NCI-H1694 (cell line): ENCODE measurements around the gene ARHGEF33.
"Not testable (repeated sequence)": the region's sequence is repeated elsewhere in the genome, so short reads cannot be mapped to it uniquely, and the experiment has no call there.

Experiments used
- DNase-seq: peaks from one replicate; lab custom pipeline; 2025; lab: John Stamatoyannopoulos, UW

The ARHGEF33 gene

GRCh38 chr2:38911191-38911590 lies 21.5 kb downstream of the ARHGEF33 start:
- no peak for DNase-seq

- no peak for DNase-seq
Observed at GRCh38 chr2:38912619-38913018, 22.9 kb downstream of the ARHGEF33 start.

DNA sequence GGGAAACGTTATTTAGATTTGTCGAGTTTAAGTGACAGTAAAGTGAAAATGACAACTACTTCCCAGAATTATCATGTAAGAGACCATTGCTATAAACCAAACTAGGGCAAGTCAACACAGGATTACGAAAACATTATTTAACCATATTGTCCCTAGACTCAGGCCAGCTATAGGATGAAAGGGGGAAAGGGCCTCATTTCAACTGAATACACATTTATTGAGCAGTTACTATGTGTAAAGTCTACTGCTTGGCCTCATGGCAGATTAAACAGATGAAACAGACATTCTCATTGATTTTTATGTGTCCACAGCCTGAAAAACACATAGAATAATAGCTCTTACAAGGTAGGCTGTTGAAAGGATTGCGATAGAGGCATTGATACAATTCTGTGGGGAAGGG lies 32.7 kb downstream of the ARHGEF33 start:
- DNase-seq: no peak

- no peak for DNase-seq
Observed at GRCh38 chr2:38922902-38923301, 33.2 kb downstream of the ARHGEF33 start.

GRCh38 chr2:38925982-38926381 lies 36.3 kb downstream of the ARHGEF33 start:
- DNase-seq: no peak

- no peak for DNase-seq
Observed at GRCh38 chr2:38930600-38930999, 40.9 kb downstream of the ARHGEF33 start.

- no peak for DNase-seq
Observed at GRCh38 chr2:38932586-38932985, 42.9 kb downstream of the ARHGEF33 start.

DNA sequence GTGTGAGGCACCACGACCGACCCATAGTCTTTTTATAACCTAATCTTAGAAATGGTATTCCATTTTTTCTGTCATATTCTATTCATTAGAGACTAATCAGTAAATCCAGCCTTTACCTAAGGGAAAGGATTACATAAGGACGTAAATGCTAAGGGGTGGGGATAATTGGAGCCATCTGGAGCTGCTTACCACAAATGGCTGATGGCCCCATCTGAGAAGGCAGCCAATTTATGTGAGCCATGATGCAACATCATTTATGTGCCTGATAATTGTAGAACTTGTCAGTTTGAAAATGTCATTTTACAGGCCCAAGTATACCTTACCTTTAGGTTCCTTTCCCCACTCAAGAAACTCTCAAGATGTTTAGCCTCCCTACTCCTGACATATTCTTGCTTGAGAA lies 44.0 kb downstream of the ARHGEF33 start:
- DNase-seq: peak; percentile 65

GRCh38 chr2:38934742-38935141 lies 45.1 kb downstream of the ARHGEF33 start:
- DNase-seq: no peak

- DNase-seq: no peak
Observed at GRCh38 chr2:38935568-38936172, 46.0 kb downstream of the ARHGEF33 start.

- DNase-seq: not testable (repeated sequence)
Observed at GRCh38 chr2:38936516-38936915, 46.8 kb downstream of the ARHGEF33 start.

- no peak for DNase-seq
Observed at GRCh38 chr2:38937548-38937947, 47.9 kb downstream of the ARHGEF33 start.

DNA sequence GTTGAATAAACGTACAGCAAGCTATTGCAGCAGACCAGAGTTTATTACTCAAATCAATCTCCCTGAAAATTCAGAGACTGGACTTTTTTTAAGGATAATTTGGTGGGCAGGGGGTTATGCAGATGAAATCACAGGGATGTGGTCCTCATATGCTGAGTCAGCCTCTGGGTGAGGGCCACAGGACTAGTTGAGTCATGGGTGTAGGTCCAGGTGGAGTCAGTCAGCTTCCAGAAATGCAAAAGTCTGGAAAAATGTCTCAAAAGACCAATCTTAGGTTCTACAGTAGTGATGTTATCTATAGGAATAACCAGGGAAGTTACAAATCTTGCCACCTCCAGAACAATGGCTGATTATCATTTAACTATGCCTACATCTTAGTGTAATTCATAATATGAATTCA lies 51.1 kb downstream of the ARHGEF33 start:
- no peak for DNase-seq

GRCh38 chr2:38943784-38944183 lies 54.1 kb downstream of the ARHGEF33 start:
- no peak for DNase-seq

GRCh38 chr2:38945372-38945771 lies 55.7 kb downstream of the ARHGEF33 start:
- DNase-seq: no peak

DNA sequence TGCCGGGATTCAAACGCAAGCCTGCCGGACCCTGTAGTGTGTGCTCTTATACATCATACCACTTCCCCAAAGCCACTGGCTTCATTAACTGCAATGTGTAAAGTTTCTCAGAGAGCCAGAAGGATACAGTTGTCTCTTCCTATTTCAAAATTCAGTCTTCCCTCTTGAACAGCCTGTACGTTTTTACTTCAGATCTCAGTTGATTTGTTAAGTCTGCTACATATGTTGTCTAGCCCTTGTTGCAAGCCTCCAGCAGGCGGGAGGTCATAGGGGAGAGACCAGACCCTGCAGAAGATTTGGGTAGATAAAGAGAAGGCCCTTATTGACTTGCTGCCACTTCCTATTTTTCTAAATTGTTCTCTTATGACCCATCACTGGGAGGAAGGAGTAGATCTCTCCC lies 56.2 kb downstream of the ARHGEF33 start:
- no peak for DNase-seq

DNA sequence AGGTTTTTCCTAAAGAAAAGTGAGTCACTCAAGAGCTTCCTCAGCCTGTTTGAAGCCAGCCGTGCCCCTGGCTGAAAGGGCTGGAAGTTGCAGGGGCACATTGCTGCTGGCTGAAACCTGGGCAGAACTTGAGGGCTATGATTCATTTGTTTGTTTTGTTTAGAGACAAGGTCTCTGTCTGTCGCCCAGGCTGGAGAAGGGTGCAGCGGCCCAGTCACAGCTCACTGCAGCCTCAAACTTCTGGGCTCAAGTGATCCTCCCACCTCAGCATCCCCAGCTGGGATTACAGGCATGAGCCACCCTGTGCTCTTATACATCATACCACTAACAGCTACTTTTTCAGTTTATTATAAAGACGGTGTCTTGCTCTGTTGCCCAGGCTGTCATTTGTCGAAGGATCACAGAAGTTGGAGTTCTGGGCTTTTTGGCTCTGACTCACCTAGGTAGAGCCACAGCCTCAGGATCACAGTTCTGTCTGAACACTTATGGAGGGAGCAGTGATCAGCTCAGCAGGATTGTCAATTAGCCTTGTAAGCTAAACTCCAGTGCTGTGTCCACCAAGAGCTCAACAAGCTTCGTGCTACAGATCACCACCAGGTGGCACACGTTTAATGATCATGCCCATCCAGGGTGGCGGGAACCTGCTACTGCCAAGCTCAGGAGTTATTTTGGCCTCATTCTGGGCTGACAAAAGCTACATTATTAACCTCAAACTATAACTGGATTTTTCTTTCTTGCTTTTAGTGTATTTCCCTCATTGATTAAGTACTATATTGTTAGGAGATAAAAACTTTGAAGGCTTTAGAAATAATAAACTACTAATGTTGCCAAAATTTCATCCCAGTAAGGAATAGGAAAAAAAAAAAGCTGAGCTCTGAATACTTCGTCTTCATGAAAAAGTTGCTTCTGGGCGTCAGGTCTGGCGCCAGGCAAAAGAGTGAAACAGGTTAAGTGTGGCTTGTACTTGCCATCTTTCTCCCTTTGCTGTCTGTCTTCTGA lies 57.9 kb downstream of the ARHGEF33 start:
- DNase-seq: peak; percentile 86

DNA sequence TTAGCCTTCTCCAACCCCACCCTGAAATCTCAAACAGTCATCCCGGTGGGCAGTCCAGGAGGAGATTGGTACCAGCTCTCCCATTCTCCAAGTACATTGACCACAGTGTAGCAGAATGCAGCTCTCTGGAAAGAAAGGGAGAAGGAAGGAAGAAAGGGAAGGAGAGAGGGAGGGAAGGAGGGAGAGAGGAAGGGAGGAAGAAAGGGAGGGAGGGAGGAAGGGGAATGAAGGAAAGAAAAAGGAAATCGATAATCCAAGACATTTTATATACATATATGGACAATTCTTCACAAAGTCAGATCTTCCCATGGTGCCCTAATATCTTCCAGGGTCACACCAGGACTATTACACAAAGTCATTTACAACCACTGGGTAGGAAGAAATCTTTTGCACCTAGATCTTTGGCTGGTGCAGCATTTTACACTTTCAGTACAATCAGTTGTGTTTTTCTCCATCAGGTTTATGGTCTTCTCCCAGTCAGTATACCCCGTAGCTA lies 58.8 kb downstream of the ARHGEF33 start:
- no peak for DNase-seq

GRCh38 chr2:38948995-38949394 lies 59.3 kb downstream of the ARHGEF33 start:
- no peak for DNase-seq

- no peak for DNase-seq
Observed at GRCh38 chr2:38951766-38952165, 62.1 kb downstream of the ARHGEF33 start.

GRCh38 chr2:38957972-38958371 lies 68.3 kb downstream of the ARHGEF33 start:
- DNase-seq: no peak

GRCh38 chr2:38959466-38959865 lies 69.8 kb downstream of the ARHGEF33 start:
- DNase-seq: no peak

DNA sequence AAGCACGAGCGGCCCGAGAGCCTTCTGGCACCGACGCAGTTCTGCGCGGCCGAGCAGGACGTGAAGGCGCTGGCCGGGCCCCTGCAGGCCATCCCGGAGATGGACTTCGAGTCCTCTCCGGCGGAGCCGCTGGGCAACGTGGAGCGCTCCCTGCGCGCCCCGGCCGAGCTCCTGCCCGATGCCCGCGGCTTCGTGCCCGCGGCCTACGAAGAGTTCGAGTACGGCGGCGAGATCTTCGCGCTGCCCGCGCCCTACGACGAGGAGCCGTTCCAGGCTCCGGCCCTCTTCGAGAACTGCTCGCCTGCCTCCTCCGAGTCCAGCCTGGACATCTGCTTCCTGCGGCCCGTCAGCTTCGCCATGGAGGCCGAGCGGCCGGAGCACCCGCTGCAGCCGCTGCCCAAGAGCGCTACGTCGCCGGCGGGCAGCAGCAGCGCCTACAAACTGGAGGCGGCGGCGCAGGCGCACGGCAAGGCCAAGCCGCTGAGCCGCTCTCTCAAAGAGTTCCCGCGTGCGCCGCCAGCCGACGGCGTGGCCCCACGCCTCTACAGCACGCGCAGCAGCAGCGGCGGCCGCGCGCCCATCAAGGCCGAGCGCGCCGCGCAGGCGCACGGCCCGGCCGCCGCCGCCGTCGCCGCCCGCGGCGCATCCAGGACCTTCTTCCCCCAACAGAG lies 70.4 kb downstream of the ARHGEF33 start:
- DNase-seq: no peak
